SK-N-SH (cell line): ENCODE data around the gene NDUFB2. TPM values are rescaled to one million over a fixed set of nuclear protein-coding genes. Genes with fewer than 3 reads are reported as not detected.

Experiments
- CTCF ChIA-PET: fragments of 300-600, 350-600 bp; formaldehyde crosslinking; extraction: SDS; loops from one replicate; lab custom pipeline; 2021; lab: Yijun Ruan, JAX
- POLR2A ChIA-PET: fragments of 350-600 bp; sonication (Branson Sonifier 250); formaldehyde crosslinking; extraction: SDS; loops from one replicate; lab custom pipeline; 2020; ENCODE audit warnings: antibody characterized with exemption, inconsistent platforms; lab: Yijun Ruan, JAX
- DNase-seq: peaks from one replicate; pipeline ENCODE4 v3.0.0; 2012
- H2AFZ ChIP-seq: fragments of 200-600 bp; sonication (generic); 2 replicates; pipeline ENCODE4 v1.8.1; 2016; ENCODE audit warnings: antibody characterized with exemption, mild to moderate bottlenecking, low read depth
- H3F3A ChIP-seq: fragments of 200-600 bp; sonication (generic); replicated peaks from 2 replicates; pipeline ENCODE3; 2016; ENCODE audit warnings: antibody characterized with exemption, mild to moderate bottlenecking; ENCODE audit not compliant: insufficient read depth
- H3K27ac ChIP-seq, 2 experiments: fragments of 200-500 bp in 1 of 2; fragments of 200-600 bp in 1 of 2; sonication (Bioruptor generic) in 1 of 2; sonication (generic), shearing (Covaris generic) in 1 of 2; 2 replicates each; pipeline versions ENCODE4 v1.5.1 to v1.6.1; 2014 to 2016; ENCODE audit warnings: low read depth in 2 of 2, inconsistent platforms in 1 of 2, low read length in 1 of 2, mild to moderate bottlenecking in 1 of 2, mixed read lengths in 1 of 2
- H3K27me3 ChIP-seq: fragments of 200-600 bp; sonication (generic), shearing (Covaris generic); 2 replicates; pipeline ENCODE4 v1.6.1; 2016; ENCODE audit warnings: mixed run types; ENCODE audit not compliant: insufficient read depth
- H3K36me3 ChIP-seq, 2 experiments: fragments of 200-500 bp in 1 of 2; fragments of 200-600 bp in 1 of 2; sonication (Bioruptor generic) in 1 of 2; sonication (generic) in 1 of 2; replicated peaks in 1 of 2; 2 replicates each; pipeline versions ENCODE3 to v1.5.1; 2014 to 2016; ENCODE audit warnings: low read length in 1 of 2, mild to moderate bottlenecking in 1 of 2; ENCODE audit not compliant: insufficient read depth in 2 of 2, control insufficient read depth in 1 of 2
- H3K4me1 ChIP-seq, 2 experiments: fragments of 200-500 bp in 1 of 2; fragments of 200-600 bp in 1 of 2; sonication (Bioruptor generic) in 1 of 2; sonication (generic), shearing (Covaris generic) in 1 of 2; 2 replicates each; pipeline versions ENCODE4 v1.5.1 to v1.6.1; 2014 to 2016; ENCODE audit warnings: low read depth in 1 of 2, low read length in 1 of 2, mixed run types in 1 of 2; ENCODE audit not compliant: insufficient read depth in 2 of 2, control insufficient read depth in 1 of 2
- H3K4me2 ChIP-seq: fragments of 200-600 bp; sonication (generic), shearing (Covaris generic); 2 replicates; pipeline ENCODE4 v1.6.1; 2017; ENCODE audit warnings: mixed run types
- H3K4me3 ChIP-seq, 2 experiments: fragments of 200-500 bp in 1 of 2; fragments of 200-600 bp in 1 of 2; sonication (Bioruptor generic) in 1 of 2; sonication (generic), shearing (Covaris generic) in 1 of 2; 2 replicates each; pipeline versions ENCODE4 v1.5.1 to v1.8.1; 2014 to 2016; ENCODE audit warnings: low read depth in 2 of 2, inconsistent platforms in 1 of 2, low read length in 1 of 2, mild to moderate bottlenecking in 1 of 2, mixed read lengths in 1 of 2, moderate library complexity in 1 of 2
- H3K79me2 ChIP-seq: fragments of 200-600 bp; sonication (generic); 2 replicates; pipeline ENCODE4 v1.8.1; 2017; ENCODE audit warnings: mild to moderate bottlenecking; ENCODE audit not compliant: insufficient read depth
- H3K9ac ChIP-seq: fragments of 200-600 bp; sonication (generic); 2 replicates; pipeline ENCODE4 v1.6.1; 2017; ENCODE audit warnings: mixed run types
- H3K9me2 ChIP-seq: fragments of 200-600 bp; sonication (generic); 2 replicates; pipeline ENCODE4 v1.6.1; 2017; ENCODE audit warnings: mixed run types
- H3K9me3 ChIP-seq: fragments of 200-600 bp; sonication (generic); 2 replicates; pipeline ENCODE4 v1.6.1; 2017; ENCODE audit warnings: mixed run types, mild to moderate bottlenecking, moderate library complexity
- H4K20me1 ChIP-seq: fragments of 200-600 bp; sonication (generic); 2 replicates; pipeline ENCODE4 v1.6.1; 2017; ENCODE audit warnings: mild to moderate bottlenecking, mixed run types; ENCODE audit not compliant: insufficient read depth
- CHD2 ChIP-seq: fragments of 150-350 bp; IDR thresholded peaks from 2 replicates; pipeline ENCODE4 v1.6.1; 2018; ENCODE audit warnings: low read length; ENCODE audit not compliant: partially characterized antibody
- ELF1 ChIP-seq: IDR thresholded peaks from 2 replicates; pipeline ENCODE4 v1.4.0; 2012
- GABPA ChIP-seq: IDR thresholded peaks from 2 replicates; pipeline ENCODE4 v1.4.0; 2012; ENCODE audit warnings: low read depth, mild to moderate bottlenecking
- IRF3 ChIP-seq: fragments of 150-350 bp; IDR thresholded peaks from 2 replicates; pipeline ENCODE4 v1.6.1; 2016; ENCODE audit warnings: mild to moderate bottlenecking, low read depth, low read length
- JUND ChIP-seq: IDR thresholded peaks from 2 replicates; pipeline ENCODE4 v1.4.0; 2012
- MAX ChIP-seq: IDR thresholded peaks from 2 replicates; pipeline ENCODE4 v1.4.0; 2012; ENCODE audit warnings: low read depth
- MEF2A ChIP-seq: IDR thresholded peaks from 2 replicates; pipeline ENCODE4 v1.4.0; 2012; ENCODE audit warnings: low read depth, borderline replicate concordance
- MXI1 ChIP-seq: IDR thresholded peaks from 2 replicates; pipeline ENCODE4 v1.6.1; 2012; ENCODE audit warnings: mild to moderate bottlenecking, low read depth, low read length, improper control_type of control experiment
- NRF1 ChIP-seq: IDR thresholded peaks from 2 replicates; pipeline ENCODE4 v1.6.1; 2012; ENCODE audit warnings: low read depth, mild to moderate bottlenecking, low read length
- POLR2AphosphoS5 ChIP-seq: IDR thresholded peaks from 2 replicates; pipeline ENCODE4 v1.6.1; 2012; ENCODE audit warnings: low read depth, low read length
- RCOR1 ChIP-seq: fragments of 150-350 bp; IDR thresholded peaks from 2 replicates; pipeline ENCODE4 v1.6.1; 2017; ENCODE audit warnings: antibody characterized with exemption, low read length
- REST ChIP-seq: IDR thresholded peaks from 2 replicates; pipeline ENCODE4 v1.6.1; 2012; ENCODE audit warnings: mild to moderate bottlenecking, low read depth, low read length, moderate library complexity
- RXRA ChIP-seq: IDR thresholded peaks from 2 replicates; pipeline ENCODE4 v1.4.0; 2012; ENCODE audit warnings: low read depth, mild to moderate bottlenecking, borderline replicate concordance
- SMC3 ChIP-seq: IDR thresholded peaks from 2 replicates; pipeline ENCODE4 v1.6.1; 2012; ENCODE audit warnings: low read depth, low read length, improper control_type of control experiment
- TCF12 ChIP-seq: IDR thresholded peaks from 2 replicates; pipeline ENCODE4 v1.4.0; 2012
- USF2 ChIP-seq: fragments of 150-350 bp; IDR thresholded peaks from 2 replicates; pipeline ENCODE4 v1.6.1; 2017; ENCODE audit warnings: antibody characterized with exemption, low read length, low read depth, borderline replicate concordance
- WGBS: methylation state at CpG from one replicate; pipeline ENCODE4 v1.1.6; 2017; ENCODE audit warnings: low lambda C conversion rate; 5-methylcytosine and 5-hydroxymethylcytosine counted together
- polyA plus RNA-seq, 3 experiments: library from polyadenylated mRNA; depleted of rRNA; stranded (reverse); fragments of >200 nt; gene quantifications; 2 replicates each; pipeline ENCODE4 v1.2.3, GENCODE V29; 2012

NDUFB2 gene
- polyA plus RNA-seq, 1 of the 3 experiments (the other 2 are of a cell fraction), result 1,214 TPM

GRCh38 chr7:140689199-140690152 lies 7.0 kb upstream of the NDUFB2 start:
- H3F3A ChIP-seq, result no peaks in the 10 kb centered on the region
- H3K9me3 ChIP-seq, result no peaks in the 10 kb centered on the region
- no peaks in the 10 kb centered on the region for H3K79me2 ChIP-seq
- H3K4me3 ChIP-seq, result no peak overlapping the region
- ChIA-PET POLR2A (no interaction called here), CTCF (interaction anchor here (0.6 to 1.8 kb wide), 3 partner anchors 8 to 956 kb away, joined by 3 to 6 read pairs (median 3); no protein-coding TSS in a partner anchor)
- H3K4me1 ChIP-seq, result no peaks in the 10 kb centered on the region
- no peaks in the 10 kb centered on the region for H3K27me3 ChIP-seq
- TF ChIP-seq CHD2, result no peak
- H2AFZ ChIP-seq, result no peak overlapping the region
- no peak overlapping the region for H3K9ac ChIP-seq
- no peaks in the 10 kb centered on the region for H3K9me2 ChIP-seq
- no peak for DNase-seq
- peaks cover 5 to 11% of the 10 kb centered on the region in 2 experiments for H3K36me3 ChIP-seq
- no peak overlapping the region for H3K27ac ChIP-seq
- 94% methylated on average over 16 of the region's 16 CpGs for WGBS
- no peaks in the 10 kb centered on the region for H4K20me1 ChIP-seq
- no peak overlapping the region for H3K4me2 ChIP-seq

GRCh38 chr7:140691376-140692045 lies 5.0 kb upstream of the NDUFB2 start:
- no peaks in the 10 kb centered on the region for H3F3A ChIP-seq
- no peak overlapping the region for H3K4me3 ChIP-seq
- 95% methylated on average over 12 of the region's 12 CpGs for WGBS
- TF ChIP-seq IRF3 (no peak), POLR2AphosphoS5 (no peak), RXRA (no peak), USF2 (no peak), RCOR1 (no peak), MEF2A (no peak), REST (no peak), TCF12 (no peak), ELF1 (no peak), JUND (no peak), MXI1 (no peak), MAX (no peak), SMC3 (no peak), NRF1 (no peak), GABPA (no peak)
- no peak overlapping the region for H3K27ac ChIP-seq
- no peak overlapping the region for H3K9ac ChIP-seq
- CTCF ChIA-PET, result interaction anchor here (0.8 to 1.2 kb wide), 3 partner anchors 16 to 174 kb away, joined by 3 to 5 read pairs (median 3); no protein-coding TSS in a partner anchor
- no peak for DNase-seq
- H3K36me3 ChIP-seq, result peaks cover 5 to 11% of the 10 kb centered on the region in 2 experiments
- H3K4me1 ChIP-seq, result peaks cover 6 to 7% of the 10 kb centered on the region in 2 experiments; a peak in 2 of 4 replicates
- H3K79me2 ChIP-seq, result no peaks in the 10 kb centered on the region
- no peaks in the 10 kb centered on the region for H3K9me2 ChIP-seq
- H2AFZ ChIP-seq, result no peak overlapping the region
- H3K27me3 ChIP-seq, result no peaks in the 10 kb centered on the region
- no peaks in the 10 kb centered on the region for H4K20me1 ChIP-seq
- H3K4me2 ChIP-seq, result no peak overlapping the region
- POLR2A ChIA-PET, result no interaction called here
- no peaks in the 10 kb centered on the region for H3K9me3 ChIP-seq
